A673 (cell line): Measurements from ENCODE around the gene TTF1.

ENCODE experiments used
- CTCF ChIP-seq: fragments of 300-800, 200-600 bp; sonication (generic); conservative IDR thresholded peaks from 2 replicates; pipeline ENCODE4 v1.5.1; 2017; ENCODE audit warnings: low read depth, mild to moderate bottlenecking, antibody characterized with exemption, low read length, moderate library complexity, mixed read lengths
- EZH2 ChIP-seq: fragments of 200-600 bp; sonication (generic); IDR thresholded peaks from 2 replicates; pipeline ENCODE4 v1.6.1; 2017; ENCODE audit warnings: borderline replicate concordance, low read depth, mild to moderate bottlenecking, mixed read lengths, antibody characterized with exemption, low read length; ENCODE audit not compliant: poor library complexity, severe bottlenecking

GRCh38 chr9:132357764-132358163 is 48.9 kb downstream of the TTF1 start:
- TF ChIP-seq EZH2 (no peak), CTCF (no peak)
